Adrenal gland (tissue), 5 donors: Measurements from ENCODE around the gene CUX1.

ENCODE experiments used
- CTCF ChIP-seq, 6 experiments: fragments of 450-650 bp in 4 of 6; fragments of 200-600 bp in 2 of 6; sonication (generic) in 1 of 6; IDR thresholded peaks; 1 replicate in 5 of 6; 2 replicates in 1 of 6; pipeline versions ENCODE4 v1.5.1 to v1.8.0; 2016 to 2021; ENCODE audit warnings: antibody characterized with exemption in 6 of 6, mild to moderate bottlenecking in 2 of 6, moderate library complexity in 1 of 6
- POLR2A ChIP-seq, 2 donors: fragments of 450-650 bp; IDR thresholded peaks; one replicate each; pipeline ENCODE4 v1.6.1; 2017; ENCODE audit warnings: antibody characterized with exemption in 2 of 2, mild to moderate bottlenecking in 2 of 2, moderate library complexity in 1 of 2
- donor health status: DM: no; HTN: no; CAD: no.

DNA sequence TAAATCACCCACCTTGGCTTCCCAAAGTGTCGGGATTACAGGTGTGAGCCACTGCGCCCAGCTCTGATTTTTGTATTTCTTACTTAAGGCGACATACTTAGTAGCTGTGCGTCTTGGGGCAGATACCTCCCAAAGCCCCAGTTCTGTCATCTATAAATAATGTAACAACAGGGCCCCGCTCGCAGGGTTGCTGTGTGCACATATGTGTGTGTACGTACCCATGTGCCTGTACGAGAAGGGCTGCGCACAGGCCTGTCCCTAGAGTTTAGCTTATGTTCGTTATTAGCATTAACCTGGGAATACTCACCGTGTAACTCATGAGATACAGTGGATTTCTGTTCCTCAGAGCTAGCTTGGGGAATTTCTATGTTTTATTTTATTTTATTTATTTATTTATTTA, 103.6 kb downstream of the CUX1 start:
- no peak for TF ChIP-seq CTCF (IDR thresholded peaks at IDR 0.05)
- TF ChIP-seq POLR2A (IDR thresholded peaks at IDR 0.05): no peak
